SIG-M5 (cell line): ENCODE measurements around the gene DSN1.
"Not testable (repeated sequence)": the region's sequence is repeated elsewhere in the genome, so short reads cannot be mapped to it uniquely, and the experiment has no call there.

Experiments
- DNase-seq: peaks from one replicate; lab custom pipeline; 2025; lab: John Stamatoyannopoulos, UW

The DSN1 gene

GRCh38 chr20:36773597-36774390 lies at the start of gene DSN1:
Gene DSN1, minus strand, starts transcription at chr20:36773763. Its CDS starts 2,305 bp downstream, at chr20:36771458.
- DNase-seq = peak; percentile 73

GRCh38 chr20:36823121-36823520 lies 49.6 kb upstream of the DSN1 start:
- no peak for DNase-seq

GRCh38 chr20:36821964-36822437 lies 48.4 kb upstream of the DSN1 start:
- no peak for DNase-seq

- no peak for DNase-seq
Observed at GRCh38 chr20:36820928-36821327, 47.4 kb upstream of the DSN1 start.

- no peak for DNase-seq
Observed at GRCh38 chr20:36820073-36820472, 46.5 kb upstream of the DSN1 start.

GRCh38 chr20:36819659-36820058 lies 46.1 kb upstream of the DSN1 start:
- no peak for DNase-seq

- no peak for DNase-seq
Observed at GRCh38 chr20:36818861-36819260, 45.3 kb upstream of the DSN1 start.

GRCh38 chr20:36818185-36818584 lies 44.6 kb upstream of the DSN1 start:
- no peak for DNase-seq

- no peak for DNase-seq
Observed at GRCh38 chr20:36817496-36817895, 43.9 kb upstream of the DSN1 start.

- no peak for DNase-seq
Observed at GRCh38 chr20:36815454-36816091, 42.0 kb upstream of the DSN1 start.

GRCh38 chr20:36812594-36813463 lies 39.3 kb upstream of the DSN1 start:
- no peak for DNase-seq

- no peak for DNase-seq
Observed at GRCh38 chr20:36808317-36809257, 35.0 kb upstream of the DSN1 start.

- DNase-seq = no peak
Observed at GRCh38 chr20:36806049-36806448, 32.5 kb upstream of the DSN1 start.

GRCh38 chr20:36805396-36805795 lies 31.8 kb upstream of the DSN1 start:
- no peak for DNase-seq

GRCh38 chr20:36804425-36804824 lies 30.9 kb upstream of the DSN1 start:
- no peak for DNase-seq

- no peak for DNase-seq
Observed at GRCh38 chr20:36802326-36803222, 29.0 kb upstream of the DSN1 start.

GRCh38 chr20:36800410-36800809 lies 26.8 kb upstream of the DSN1 start:
- no peak for DNase-seq

GRCh38 chr20:36799313-36799712 lies 25.8 kb upstream of the DSN1 start:
- not testable (repeated sequence) for DNase-seq

GRCh38 chr20:36796875-36797274 lies 23.3 kb upstream of the DSN1 start:
- no peak for DNase-seq

GRCh38 chr20:36796117-36796516 lies 22.6 kb upstream of the DSN1 start:
- no peak for DNase-seq
